WTC11 (cell line): ENCODE measurements around the gene DENND1B. TPM values are rescaled to one million over a fixed set of nuclear protein-coding genes. Genes with fewer than 3 reads are reported as not detected.

ENCODE experiments used
- ATAC-seq: fragments of 200-7000 bp; cut with Tn5 transposase; 2 replicates; pipeline ENCODE4 v1.10.0; 2021; ENCODE audit warnings: mild to moderate bottlenecking, moderate library complexity
- CTCF ChIA-PET: fragments of 300-600 bp; sonication (Branson Sonifier 250); formaldehyde crosslinking; loops from one replicate; lab custom pipeline; 2021; ENCODE audit warnings: antibody characterized with exemption; lab: Charles Lee
- POLR2A ChIA-PET: fragments of 350-600 bp; sonication (Branson Sonifier 250); formaldehyde crosslinking; loops from one replicate; lab custom pipeline; 2021; ENCODE audit warnings: antibody characterized with exemption; lab: Charles Lee
- DNase-seq: peaks from one replicate; pipeline ENCODE4 v3.0.0; 2021; ENCODE audit warnings: low spot score
- H3K27ac Mint-ChIP-seq: 2 replicates; pipeline ENCODE4 v1.8.0; 2021; ENCODE audit warnings: mixed read lengths
- H3K27me3 Mint-ChIP-seq: 2 replicates; pipeline ENCODE4 v1.8.0; 2021; ENCODE audit warnings: low read depth, mild to moderate bottlenecking, moderate library complexity, mixed read lengths
- H3K36me3 Mint-ChIP-seq: 2 replicates; pipeline ENCODE4 v1.8.0; 2021; ENCODE audit warnings: mixed read lengths
- H3K4me1 Mint-ChIP-seq: 2 replicates; pipeline ENCODE4 v1.8.0; 2022; ENCODE audit warnings: mixed read lengths
- H3K4me3 Mint-ChIP-seq: 2 replicates; pipeline ENCODE4 v1.8.0; 2021; ENCODE audit warnings: mild to moderate bottlenecking, moderate library complexity, mixed read lengths
- H3K9me3 Mint-ChIP-seq: 2 replicates; pipeline ENCODE4 v1.8.0; 2021; ENCODE audit warnings: mixed read lengths
- CREM ChIP-seq: sonication (generic); formaldehyde crosslinking; IDR thresholded peaks from 2 replicates; pipeline ENCODE4 v1.8.1; 2022; ENCODE audit warnings: mild to moderate bottlenecking, missing genetic modification reagents, moderate library complexity
- ERG ChIP-seq: fragments of 250-450 bp; sonication (Bioruptor Pico); IDR thresholded peaks from 2 replicates; pipeline ENCODE4 v1.8.0; 2021; ENCODE audit warnings: mild to moderate bottlenecking
- ETV6 ChIP-seq: sonication (generic); formaldehyde crosslinking; IDR thresholded peaks from 2 replicates; pipeline ENCODE4 v1.8.1; 2022; ENCODE audit warnings: mild to moderate bottlenecking, missing genetic modification reagents
- FOXP4 ChIP-seq: sonication (generic); formaldehyde crosslinking; IDR thresholded peaks from 2 replicates; pipeline ENCODE4 v1.8.0; 2022; ENCODE audit warnings: mild to moderate bottlenecking, missing genetic modification reagents
- IRF2 ChIP-seq: sonication (generic); formaldehyde crosslinking; IDR thresholded peaks from 2 replicates; pipeline ENCODE4 v1.8.0; 2022; ENCODE audit warnings: low read depth, missing genetic modification reagents, borderline replicate concordance
- JUN ChIP-seq: sonication (generic); formaldehyde crosslinking; IDR thresholded peaks from 2 replicates; pipeline ENCODE4 v1.8.0; 2023; ENCODE audit warnings: mild to moderate bottlenecking, missing genetic modification reagents
- USF1 ChIP-seq: sonication (generic); formaldehyde crosslinking; IDR thresholded peaks from 2 replicates; pipeline ENCODE4 v1.8.0; 2022; ENCODE audit warnings: mild to moderate bottlenecking, missing genetic modification reagents
- ZBTB43 ChIP-seq: sonication (generic); formaldehyde crosslinking; IDR thresholded peaks from 2 replicates; pipeline ENCODE4 v1.8.1; 2023; ENCODE audit warnings: mild to moderate bottlenecking, missing genetic modification reagents
- ZNF512 ChIP-seq: sonication (generic); formaldehyde crosslinking; IDR thresholded peaks from 2 replicates; pipeline ENCODE4 v1.8.1; 2022; ENCODE audit warnings: missing genetic modification reagents, borderline replicate concordance
- ZNF532 ChIP-seq: fragments of 250-450 bp; sonication (Bioruptor Pico); IDR thresholded peaks from 2 replicates; pipeline ENCODE4 v1.9.0; 2021; ENCODE audit warnings: mild to moderate bottlenecking, borderline replicate concordance
- total RNA-seq: library from RNA; stranded (reverse); gene quantifications from 3 replicates; pipeline ENCODE4 v1.2.3, GENCODE V29; 2021

Gene DENND1B
- total RNA-seq, 1 experiment from 2014 or later, result 4.3 TPM

- POLR2A ChIA-PET, result interaction anchor here (0.6 kb wide), 1 partner anchor 384 kb away, joined by 6 read pairs; no protein-coding TSS in a partner anchor
- CTCF ChIA-PET, result interaction anchor here (1.7 kb wide), 1 partner anchor 14 kb away, joined by 5 read pairs; no protein-coding TSS in a partner anchor
- Mint-ChIP-seq H3K4me1 (peaks cover 28% of the 10 kb centered on the region), H3K4me3 (no peak overlapping the region), H3K27ac (no peak overlapping the region), H3K27me3 (no peaks in the 10 kb centered on the region), H3K9me3 (no peaks in the 10 kb centered on the region), H3K36me3 (no peaks in the 10 kb centered on the region)
- ATAC-seq, result no peak; the same call in 1 of the 2 replicates
- DNase-seq, result no peak
- no peak for TF ChIP-seq CREM (CRISPR knock-in tag)
- no peak for TF ChIP-seq IRF2 (CRISPR knock-in tag)
- TF ChIP-seq ZNF512 (CRISPR knock-in tag), result no peak
- no peak for TF ChIP-seq USF1 (CRISPR knock-in tag)
- no peak for TF ChIP-seq ZNF532 (CRISPR knock-in tag)
- no peak for TF ChIP-seq ERG
- TF ChIP-seq ZBTB43 (CRISPR knock-in tag), result no peak
- no peak for TF ChIP-seq FOXP4
Observed at GRCh38 chr1:197733324-197733723, 42.0 kb downstream of the DENND1B start.

- no peak for ATAC-seq
- no peak for DNase-seq
- no peak overlapping the region for H3K27ac Mint-ChIP-seq
- POLR2A ChIA-PET, result no interaction called here
- TF ChIP-seq ETV6 (CRISPR knock-in tag) (no peak), FOXP4 (no peak), JUN (CRISPR knock-in tag) (no peak)
- no peaks in the 10 kb centered on the region for H3K36me3 Mint-ChIP-seq
- H3K4me1 Mint-ChIP-seq, result peaks cover 27% of the 10 kb centered on the region
- no peak overlapping the region for H3K4me3 Mint-ChIP-seq
- H3K9me3 Mint-ChIP-seq, result peaks cover 3% of the 10 kb centered on the region; the same call in 1 of the 2 replicates
- no peaks in the 10 kb centered on the region for H3K27me3 Mint-ChIP-seq
- CTCF ChIA-PET, result interaction anchor here (1.0 to 1.7 kb wide), 2 partner anchors 13 to 16 kb away, joined by 3 to 5 read pairs; no protein-coding TSS in a partner anchor
Observed at GRCh38 chr1:197732187-197732586, 43.1 kb downstream of the DENND1B start.
